Stomach (tissue), 4 donors: Measurements from ENCODE around the gene SSBP3.

Source experiments
- POLR2AphosphoS5 ChIP-seq, 3 donors: sonication (generic); formaldehyde crosslinking; IDR thresholded peaks; one replicate each; pipeline ENCODE4 v1.6.1; 2016; ENCODE audit warnings: antibody characterized with exemption in 3 of 3
- TF ChIP-seq, protein P1 (sequence below), 7 experiments: fragments of 450-650 bp in 4 of 7; fragments of 200-600 bp in 3 of 7; sonication (generic) in 3 of 7; IDR thresholded peaks; one replicate each; pipeline ENCODE4 v1.5.1; 2016 to 2019; ENCODE audit warnings: antibody characterized with exemption in 7 of 7, control low read depth in 2 of 7, mild to moderate bottlenecking in 1 of 7

DNA sequence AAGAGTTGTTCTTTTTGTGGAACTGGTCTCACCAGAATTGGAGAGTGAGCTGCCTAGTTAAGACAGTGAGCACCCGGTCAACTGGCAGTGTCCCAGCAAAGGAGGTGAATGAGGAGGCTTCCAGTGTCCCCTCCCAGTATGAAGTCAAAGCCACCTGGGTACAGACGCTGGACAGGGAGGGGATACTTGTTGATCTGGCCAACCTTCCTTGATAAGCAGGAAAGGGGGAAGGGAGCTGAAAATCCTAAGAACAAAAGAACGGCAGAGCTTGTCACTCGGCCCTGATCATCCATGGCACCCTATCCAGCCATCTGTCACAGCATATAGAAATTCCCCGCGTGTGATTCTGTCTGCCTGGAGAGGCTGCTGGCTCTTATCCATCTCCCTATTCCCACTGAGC is 91.5 kb downstream of the SSBP3 start:
- TF ChIP-seq, protein P1, sequence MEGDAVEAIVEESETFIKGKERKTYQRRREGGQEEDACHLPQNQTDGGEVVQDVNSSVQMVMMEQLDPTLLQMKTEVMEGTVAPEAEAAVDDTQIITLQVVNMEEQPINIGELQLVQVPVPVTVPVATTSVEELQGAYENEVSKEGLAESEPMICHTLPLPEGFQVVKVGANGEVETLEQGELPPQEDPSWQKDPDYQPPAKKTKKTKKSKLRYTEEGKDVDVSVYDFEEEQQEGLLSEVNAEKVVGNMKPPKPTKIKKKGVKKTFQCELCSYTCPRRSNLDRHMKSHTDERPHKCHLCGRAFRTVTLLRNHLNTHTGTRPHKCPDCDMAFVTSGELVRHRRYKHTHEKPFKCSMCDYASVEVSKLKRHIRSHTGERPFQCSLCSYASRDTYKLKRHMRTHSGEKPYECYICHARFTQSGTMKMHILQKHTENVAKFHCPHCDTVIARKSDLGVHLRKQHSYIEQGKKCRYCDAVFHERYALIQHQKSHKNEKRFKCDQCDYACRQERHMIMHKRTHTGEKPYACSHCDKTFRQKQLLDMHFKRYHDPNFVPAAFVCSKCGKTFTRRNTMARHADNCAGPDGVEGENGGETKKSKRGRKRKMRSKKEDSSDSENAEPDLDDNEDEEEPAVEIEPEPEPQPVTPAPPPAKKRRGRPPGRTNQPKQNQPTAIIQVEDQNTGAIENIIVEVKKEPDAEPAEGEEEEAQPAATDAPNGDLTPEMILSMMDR (IDR thresholded peaks at IDR 0.05): no peak
- TF ChIP-seq POLR2AphosphoS5 (IDR thresholded peaks at IDR 0.05): no peak
